Breast epithelium (tissue), 4 donors: ENCODE measurements around the gene GPSM3. TPM values are rescaled to one million over a fixed set of nuclear protein-coding genes. Genes with fewer than 3 reads are reported as not detected.
"Not testable (repeated sequence)": the region's sequence is repeated elsewhere in the genome, so short reads cannot be mapped to it uniquely, and the experiment has no call there.

Experiments
- DNase-seq, 2 donors: peaks; one replicate each; pipeline ENCODE4 v3.0.0-alpha.2; 2019; ENCODE audit warnings: low spot score in 2 of 2
- H3K27ac ChIP-seq, 2 donors: fragments of 200-600 bp; sonication (generic) in 1 of 2; one replicate each; pipeline ENCODE4 v1.5.1; 2016 to 2019; ENCODE audit warnings: mild to moderate bottlenecking in 1 of 2
- H3K27me3 ChIP-seq, 2 donors: fragments of 200-600 bp; sonication (generic) in 1 of 2; one replicate each; pipeline versions ENCODE4 v1.5.1 to v1.6.0; 2017 to 2019; ENCODE audit warnings: control low read depth in 1 of 2, mild to moderate bottlenecking in 1 of 2
- H3K36me3 ChIP-seq: fragments of 200-600 bp; one replicate; pipeline ENCODE4 v1.5.1; 2019
- H3K4me1 ChIP-seq, 2 donors: fragments of 200-600 bp; sonication (generic); one replicate each; pipeline ENCODE4 v1.5.1; 2016 to 2019; ENCODE audit warnings: control low read depth in 1 of 2
- H3K4me3 ChIP-seq, 3 donors: fragments of 200-600 bp; sonication (generic); 1 replicate in 2 of 3; 2 replicates in 1 of 3; pipeline ENCODE4 v1.5.1; 2016 to 2019; ENCODE audit warnings: mild to moderate bottlenecking in 3 of 3, moderate library complexity in 2 of 3
- H3K9me3 ChIP-seq, 2 donors: fragments of 200-600 bp; sonication (generic) in 1 of 2; one replicate each; pipeline ENCODE4 v1.5.1; 2016 to 2019; ENCODE audit warnings: control low read depth in 1 of 2
- POLR2A ChIP-seq: fragments of 450-650 bp; IDR thresholded peaks from one replicate; pipeline ENCODE4 v1.6.1; 2016; ENCODE audit warnings: antibody characterized with exemption, mild to moderate bottlenecking, moderate library complexity
- POLR2AphosphoS5 ChIP-seq, 3 donors: sonication (generic); formaldehyde crosslinking; IDR thresholded peaks; one replicate each; pipeline ENCODE4 v1.6.1; 2017; ENCODE audit warnings: antibody characterized with exemption in 3 of 3
- intact Hi-C: fragments of 100-400 bp; cut with DNase I; formaldehyde crosslinking; loops from one replicate; pipeline ENCODE4 v1.15.1; 2023; ENCODE audit warnings: low total_unique reads
- total RNA-seq, 3 donors: library from RNA; depleted of rRNA; stranded (reverse); fragments of >200 nt; gene quantifications; one replicate each; pipeline ENCODE4 v1.1.0, GENCODE V29; 2016
- TF ChIP-seq, protein P1 (sequence below), 3 donors: fragments of 450-650 bp; IDR thresholded peaks; one replicate each; pipeline ENCODE4 v1.5.1; 2016 to 2017; ENCODE audit warnings: antibody characterized with exemption in 3 of 3, mild to moderate bottlenecking in 3 of 3, moderate library complexity in 3 of 3

Gene GPSM3
- total RNA-seq, 3 donors from 2014 or later: 8.2 to 18.2 (median 11.3) TPM

DNA sequence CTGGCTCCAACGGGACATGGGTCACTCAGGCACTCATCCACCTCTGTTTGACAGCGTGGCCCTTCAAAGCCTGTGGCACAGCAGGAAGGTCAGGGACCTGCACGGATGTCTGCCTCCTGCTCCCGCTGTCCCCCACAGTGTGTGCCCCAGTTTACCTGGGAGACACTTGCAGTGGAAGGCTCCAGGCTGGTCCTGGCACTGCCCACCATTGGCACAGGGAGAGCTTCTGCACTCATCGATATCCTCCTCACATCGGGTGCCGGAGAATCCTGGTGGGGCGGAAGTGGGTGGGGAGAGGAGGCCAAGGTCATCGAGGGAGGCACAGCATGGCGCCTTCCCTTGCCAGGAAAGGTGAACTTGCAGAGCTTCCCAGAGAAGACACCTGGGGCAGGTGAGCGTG is 24.6 kb upstream of the GPSM3 start:
- H3K27me3 ChIP-seq: no peaks in the 10 kb centered on the region
- H3K27ac ChIP-seq: no peak overlapping the region
- H3K9me3 ChIP-seq: no peaks in the 10 kb centered on the region
- TF ChIP-seq POLR2A: no peak
- TF ChIP-seq POLR2AphosphoS5 (IDR thresholded peaks at IDR 0.05): no peak
- TF ChIP-seq, protein P1, sequence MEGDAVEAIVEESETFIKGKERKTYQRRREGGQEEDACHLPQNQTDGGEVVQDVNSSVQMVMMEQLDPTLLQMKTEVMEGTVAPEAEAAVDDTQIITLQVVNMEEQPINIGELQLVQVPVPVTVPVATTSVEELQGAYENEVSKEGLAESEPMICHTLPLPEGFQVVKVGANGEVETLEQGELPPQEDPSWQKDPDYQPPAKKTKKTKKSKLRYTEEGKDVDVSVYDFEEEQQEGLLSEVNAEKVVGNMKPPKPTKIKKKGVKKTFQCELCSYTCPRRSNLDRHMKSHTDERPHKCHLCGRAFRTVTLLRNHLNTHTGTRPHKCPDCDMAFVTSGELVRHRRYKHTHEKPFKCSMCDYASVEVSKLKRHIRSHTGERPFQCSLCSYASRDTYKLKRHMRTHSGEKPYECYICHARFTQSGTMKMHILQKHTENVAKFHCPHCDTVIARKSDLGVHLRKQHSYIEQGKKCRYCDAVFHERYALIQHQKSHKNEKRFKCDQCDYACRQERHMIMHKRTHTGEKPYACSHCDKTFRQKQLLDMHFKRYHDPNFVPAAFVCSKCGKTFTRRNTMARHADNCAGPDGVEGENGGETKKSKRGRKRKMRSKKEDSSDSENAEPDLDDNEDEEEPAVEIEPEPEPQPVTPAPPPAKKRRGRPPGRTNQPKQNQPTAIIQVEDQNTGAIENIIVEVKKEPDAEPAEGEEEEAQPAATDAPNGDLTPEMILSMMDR (IDR thresholded peaks at IDR 0.05): no peak
- intact Hi-C loops: no loop called here
- no peaks in the 10 kb centered on the region for H3K36me3 ChIP-seq
- no peak overlapping the region for H3K4me3 ChIP-seq
- H3K4me1 ChIP-seq: no peaks in the 10 kb centered on the region
- DNase-seq: no peak

DNA sequence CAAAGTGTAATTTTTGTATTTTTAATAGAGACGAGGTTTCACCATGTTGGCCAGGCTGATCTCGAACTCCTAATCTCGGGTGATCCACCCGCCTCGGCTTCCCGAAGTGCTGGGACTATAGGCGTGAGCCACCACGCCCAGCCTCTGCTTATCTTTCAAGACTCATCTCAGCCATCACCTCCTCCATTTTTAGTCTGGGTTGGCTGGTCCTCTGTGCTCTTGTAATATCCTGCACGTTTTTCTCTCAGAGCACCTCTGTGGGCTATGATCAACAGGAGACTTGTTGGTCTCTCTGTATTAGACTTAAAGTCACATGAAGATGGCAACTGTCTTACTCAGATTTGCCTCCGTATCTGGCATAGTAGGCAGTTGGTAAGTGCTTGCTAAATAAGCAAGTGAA is 23.8 kb upstream of the GPSM3 start:
- Histone ChIP-seq H3K27ac (no peak overlapping the region), H3K9me3 (no peaks in the 10 kb centered on the region), H3K4me1 (no peaks in the 10 kb centered on the region), H3K27me3 (no peaks in the 10 kb centered on the region), H3K36me3 (no peaks in the 10 kb centered on the region), H3K4me3 (no peak overlapping the region)
- TF ChIP-seq POLR2AphosphoS5 (IDR thresholded peaks at IDR 0.05): no peak
- TF ChIP-seq, protein P1 (IDR thresholded peaks at IDR 0.05): no peak
- no peak for TF ChIP-seq POLR2A
- DNase-seq: no peak
- intact Hi-C loops: no loop called here

DNA sequence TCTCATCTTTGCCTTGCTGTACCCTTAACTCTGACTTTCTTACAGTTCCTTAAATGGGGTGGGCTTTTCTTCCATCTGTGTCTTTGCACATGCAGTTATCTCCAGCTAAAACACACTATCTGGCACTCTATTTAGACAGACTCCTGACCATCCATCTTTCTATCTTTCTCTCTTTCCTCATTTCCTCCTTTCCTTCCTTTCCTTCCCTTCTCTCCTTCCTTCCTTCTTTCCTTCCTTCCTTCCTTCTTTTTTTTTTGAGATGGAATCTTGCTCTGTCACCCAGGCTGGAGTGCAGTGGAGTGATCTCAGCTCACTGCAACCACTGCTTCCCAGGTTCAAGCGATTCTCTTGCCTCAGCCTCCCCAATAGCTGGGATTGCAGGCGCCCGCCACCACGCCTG is 23.2 kb upstream of the GPSM3 start:
- no peak for TF ChIP-seq POLR2A
- Histone ChIP-seq H3K27ac (no peak overlapping the region), H3K9me3 (no peaks in the 10 kb centered on the region), H3K4me1 (no peaks in the 10 kb centered on the region), H3K27me3 (no peaks in the 10 kb centered on the region), H3K4me3 (no peak overlapping the region), H3K36me3 (no peaks in the 10 kb centered on the region)
- no peak for DNase-seq
- intact Hi-C loops: no loop called here

DNA sequence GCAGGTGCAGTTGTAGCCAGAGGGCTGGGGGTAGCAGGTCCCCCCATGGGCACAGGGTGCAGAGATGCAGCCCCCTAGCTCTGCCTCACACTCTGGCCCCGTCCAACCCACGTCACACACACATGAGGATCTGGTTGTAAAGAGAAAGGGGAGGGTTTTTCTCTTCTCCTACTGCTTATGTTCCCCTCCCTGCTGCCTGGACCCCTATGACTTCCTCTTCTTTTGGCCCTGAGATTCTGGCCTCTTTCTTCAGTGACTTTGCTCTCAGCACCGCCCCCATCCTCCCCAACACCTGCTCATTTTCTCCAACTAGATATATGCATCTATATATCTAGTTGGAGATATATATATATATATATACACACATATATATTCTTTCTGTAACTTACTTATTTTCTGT is 21.7 kb upstream of the GPSM3 start:
- intact Hi-C loops: no loop called here
- TF ChIP-seq, protein P1 (IDR thresholded peaks at IDR 0.05): no peak
- TF ChIP-seq POLR2AphosphoS5 (IDR thresholded peaks at IDR 0.05) (no peak), POLR2A (no peak)

DNA sequence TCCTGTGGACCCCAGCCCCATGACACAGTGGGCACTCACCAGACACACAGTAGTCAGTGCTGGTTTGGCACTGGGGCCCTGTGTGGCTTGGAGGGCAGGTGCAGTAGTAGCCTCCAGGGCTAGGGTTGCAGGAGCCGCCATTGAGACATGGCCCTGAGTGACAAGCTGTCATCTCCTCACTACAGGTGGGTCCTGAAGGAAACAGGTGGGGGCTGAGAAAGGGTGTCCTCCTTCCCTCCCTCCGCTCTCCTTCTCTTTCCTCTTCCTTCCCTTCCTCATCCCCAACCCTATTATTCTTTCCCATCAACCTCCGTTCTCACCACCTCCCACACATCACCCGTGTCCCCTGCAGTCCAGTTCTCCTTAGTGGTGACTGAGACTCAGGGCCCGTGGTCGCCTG is 21.2 kb upstream of the GPSM3 start:
- intact Hi-C loops: no loop called here
- H3K36me3 ChIP-seq: no peaks in the 10 kb centered on the region
- no peaks in the 10 kb centered on the region for H3K4me1 ChIP-seq
- H3K27me3 ChIP-seq: no peaks in the 10 kb centered on the region
- H3K27ac ChIP-seq: no peak overlapping the region
- DNase-seq: no peak
- H3K9me3 ChIP-seq: no peaks in the 10 kb centered on the region
- H3K4me3 ChIP-seq: no peak overlapping the region
- TF ChIP-seq POLR2AphosphoS5 (IDR thresholded peaks at IDR 0.05) (no peak), POLR2A (no peak)
- TF ChIP-seq, protein P1 (IDR thresholded peaks at IDR 0.05): no peak

More for the DNA sequence above, 21.7 kb upstream of the GPSM3 start:
- no peak overlapping the region for H3K27ac ChIP-seq
- no peaks in the 10 kb centered on the region for H3K9me3 ChIP-seq
- no peaks in the 10 kb centered on the region for H3K4me1 ChIP-seq
- no peak overlapping the region for H3K4me3 ChIP-seq
- DNase-seq: no peak
- no peaks in the 10 kb centered on the region for H3K36me3 ChIP-seq
- H3K27me3 ChIP-seq: no peaks in the 10 kb centered on the region

DNA sequence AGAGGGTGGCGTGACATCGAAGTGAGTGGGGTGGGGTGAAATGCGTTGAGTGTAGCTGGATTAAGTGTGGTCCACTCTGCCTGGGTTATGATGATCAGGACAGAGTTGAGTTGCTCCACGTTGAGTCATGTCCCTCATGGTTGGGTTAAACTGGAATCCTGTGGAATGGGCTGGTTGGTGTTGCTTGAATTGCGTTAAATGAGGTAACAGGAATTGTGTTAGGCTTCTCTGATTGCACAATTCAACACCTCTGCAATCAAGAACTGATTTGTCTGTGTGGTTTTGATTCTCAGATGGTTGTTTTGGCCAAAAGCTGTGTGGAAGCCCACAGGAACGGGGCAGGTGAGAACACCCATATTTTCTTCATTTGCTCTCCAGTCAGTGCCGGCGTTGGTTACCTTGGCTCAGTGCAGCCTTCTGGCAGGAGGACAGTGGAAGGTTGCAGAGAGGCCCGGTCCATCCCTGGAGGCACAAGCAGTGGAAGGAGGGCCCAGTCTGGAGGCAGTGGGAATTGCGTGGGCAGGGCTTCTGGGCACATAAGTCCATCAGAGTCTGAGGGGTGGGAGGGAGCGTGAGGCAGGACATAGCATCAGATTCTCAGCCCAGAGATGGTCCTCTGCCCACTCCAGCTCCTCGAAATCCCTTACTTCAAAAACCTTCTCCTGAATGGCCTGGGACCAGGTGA is 19.8 kb upstream of the GPSM3 start:
- intact Hi-C loops: no loop called here
- no peaks in the 10 kb centered on the region for H3K9me3 ChIP-seq
- no peak overlapping the region for H3K4me3 ChIP-seq
- H3K27me3 ChIP-seq: no peaks in the 10 kb centered on the region
- no peaks in the 10 kb centered on the region for H3K36me3 ChIP-seq
- H3K27ac ChIP-seq: peak overlapping the region; percentile 8 to 45
- TF ChIP-seq, protein P1 (IDR thresholded peaks at IDR 0.05): no peak
- no peak for TF ChIP-seq POLR2AphosphoS5 (IDR thresholded peaks at IDR 0.05)
- no peak for TF ChIP-seq POLR2A
- no peak for DNase-seq
- H3K4me1 ChIP-seq: no peaks in the 10 kb centered on the region

DNA sequence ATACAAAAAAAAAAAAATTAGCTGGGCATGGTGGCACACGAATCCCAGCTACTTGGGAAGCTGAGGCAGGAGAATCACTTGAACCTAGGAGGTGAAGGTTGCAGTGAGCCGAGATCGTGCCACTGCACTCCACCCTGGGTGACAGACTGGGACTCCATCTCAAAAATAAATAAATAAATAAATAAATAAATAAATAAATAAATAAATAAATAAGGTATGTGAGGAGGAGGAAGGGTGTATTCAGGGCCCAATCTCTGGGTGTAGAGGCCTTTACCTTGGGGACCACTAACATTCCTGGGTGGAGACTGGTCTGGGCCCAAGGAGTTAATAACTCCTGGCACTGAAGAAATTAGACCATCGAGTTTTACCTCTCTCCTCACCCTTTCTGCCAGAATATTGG is 19.0 kb upstream of the GPSM3 start:
- DNase-seq, H3K4me3 ChIP-seq, H3K36me3 ChIP-seq, H3K4me1 ChIP-seq, H3K9me3 ChIP-seq, intact Hi-C loops, H3K27me3 ChIP-seq: not testable (repeated sequence)
- H3K27ac ChIP-seq: peak overlapping the region in 1 of 2 donors; percentile 8
